Measurements from ENCODE around the gene CAMK1.

GRCh38 chr3:9782770-9783169, 13.0 kb upstream of the CAMK1 start:
- no peak for TF ChIP-seq RFX5 (IDR thresholded peaks at IDR 0.05; ENCODE audit: low read depth, low read length)
- no peak for TF ChIP-seq TSHZ1 (CRISPR knock-in tag; IDR thresholded peaks at IDR 0.05)
- no peak for TF ChIP-seq ZNF274 (IDR thresholded peaks at IDR 0.05; ENCODE audit: borderline replicate concordance, low read depth, low read length)
- TF ChIP-seq XRCC4 (IDR thresholded peaks at IDR 0.05; ENCODE audit: extremely low read depth, insufficient read depth, insufficient read length), result no peak
- TF ChIP-seq CTCF (IDR thresholded peaks at IDR 0.05 in 2 of 3, conservative IDR thresholded peaks at IDR 0.05 in 1 of 3; ENCODE audit: insufficient read depth in 2 of 3, low read depth in 1 of 3, low read length in 3 of 3), result peak; percentile 44 to 68 (median 56); a peak in 5 of 6 replicates
